LNCaP clone FGC (cell line): Measurements from ENCODE around the gene ARID3A.

Experiments used
- DNase-seq: peaks from one replicate; pipeline ENCODE4 v3.0.0-alpha.2; 2011; ENCODE audit warnings: low read depth
- H3K4me3 ChIP-seq: 2 replicates; pipeline ENCODE4 v1.5.1; 2011; ENCODE audit warnings: mild to moderate bottlenecking, low read depth, low read length, control low read depth
- CTCF ChIP-seq: IDR thresholded peaks from 2 replicates; pipeline ENCODE4 v1.5.1; 2012; ENCODE audit warnings: mild to moderate bottlenecking; ENCODE audit not compliant: control insufficient read depth, insufficient read depth; ENCODE audit errors: extremely low read depth

ARID3A gene

GRCh38 chr19:988510-988909 lies 62.7 kb downstream of the ARID3A start:
- DNase-seq, result no peak
- H3K4me3 ChIP-seq, result no peak overlapping the region
- TF ChIP-seq CTCF, result no peak

- no peak for DNase-seq
- no peak overlapping the region for H3K4me3 ChIP-seq
- 0 out of 2 replicates have a peak, but pooled peaks have one; percentile 13 for TF ChIP-seq CTCF
Measured at GRCh38 chr19:989381-990081, 63.7 kb downstream of the ARID3A start.

GRCh38 chr19:990119-990571 lies 64.3 kb downstream of the ARID3A start:
- no peak for DNase-seq
- no peak overlapping the region for H3K4me3 ChIP-seq
- TF ChIP-seq CTCF, result no peak

GRCh38 chr19:990746-991145 lies 64.9 kb downstream of the ARID3A start:
- no peak for TF ChIP-seq CTCF
- DNase-seq, result no peak
- no peak overlapping the region for H3K4me3 ChIP-seq

GRCh38 chr19:991174-991931 lies 65.5 kb downstream of the ARID3A start:
- no peak for DNase-seq
- TF ChIP-seq CTCF, result no peak
- H3K4me3 ChIP-seq, result no peak overlapping the region

- H3K4me3 ChIP-seq, result no peak overlapping the region
- no peak for TF ChIP-seq CTCF
- no peak for DNase-seq
Measured at GRCh38 chr19:991932-992669, 66.3 kb downstream of the ARID3A start.
